Measurements from ENCODE around the gene PDE7B. TPM values are rescaled to one million over a fixed set of nuclear protein-coding genes. Genes with fewer than 3 reads are reported as not detected.

Gene PDE7B
- total and polyA plus RNA-seq, 2 of the 8 experiments (the other 6 are each of a cell fraction or from before 2014, with no cell fraction given): not detected

DNA sequence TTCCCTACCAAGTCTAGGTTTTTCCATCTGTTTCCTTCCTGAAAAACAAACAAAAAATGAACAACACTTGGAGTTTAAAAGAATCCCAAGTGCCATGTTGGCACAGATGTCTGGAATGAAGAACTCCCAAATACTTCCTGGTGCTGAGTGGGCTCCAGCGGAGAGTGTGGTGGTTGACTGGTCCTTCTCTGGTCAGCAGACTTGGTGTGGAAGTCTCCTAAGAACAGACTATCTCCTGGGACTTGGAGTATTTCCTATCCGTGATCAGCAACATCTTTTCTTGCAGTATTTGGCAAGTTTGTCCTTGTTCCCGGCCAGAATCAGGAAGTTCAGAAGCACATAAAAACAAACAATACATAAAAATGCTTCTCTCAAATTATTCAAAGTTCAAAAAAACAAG, 244.5 kb downstream of the PDE7B start (continued):
- TF ChIP-seq, protein P1, sequence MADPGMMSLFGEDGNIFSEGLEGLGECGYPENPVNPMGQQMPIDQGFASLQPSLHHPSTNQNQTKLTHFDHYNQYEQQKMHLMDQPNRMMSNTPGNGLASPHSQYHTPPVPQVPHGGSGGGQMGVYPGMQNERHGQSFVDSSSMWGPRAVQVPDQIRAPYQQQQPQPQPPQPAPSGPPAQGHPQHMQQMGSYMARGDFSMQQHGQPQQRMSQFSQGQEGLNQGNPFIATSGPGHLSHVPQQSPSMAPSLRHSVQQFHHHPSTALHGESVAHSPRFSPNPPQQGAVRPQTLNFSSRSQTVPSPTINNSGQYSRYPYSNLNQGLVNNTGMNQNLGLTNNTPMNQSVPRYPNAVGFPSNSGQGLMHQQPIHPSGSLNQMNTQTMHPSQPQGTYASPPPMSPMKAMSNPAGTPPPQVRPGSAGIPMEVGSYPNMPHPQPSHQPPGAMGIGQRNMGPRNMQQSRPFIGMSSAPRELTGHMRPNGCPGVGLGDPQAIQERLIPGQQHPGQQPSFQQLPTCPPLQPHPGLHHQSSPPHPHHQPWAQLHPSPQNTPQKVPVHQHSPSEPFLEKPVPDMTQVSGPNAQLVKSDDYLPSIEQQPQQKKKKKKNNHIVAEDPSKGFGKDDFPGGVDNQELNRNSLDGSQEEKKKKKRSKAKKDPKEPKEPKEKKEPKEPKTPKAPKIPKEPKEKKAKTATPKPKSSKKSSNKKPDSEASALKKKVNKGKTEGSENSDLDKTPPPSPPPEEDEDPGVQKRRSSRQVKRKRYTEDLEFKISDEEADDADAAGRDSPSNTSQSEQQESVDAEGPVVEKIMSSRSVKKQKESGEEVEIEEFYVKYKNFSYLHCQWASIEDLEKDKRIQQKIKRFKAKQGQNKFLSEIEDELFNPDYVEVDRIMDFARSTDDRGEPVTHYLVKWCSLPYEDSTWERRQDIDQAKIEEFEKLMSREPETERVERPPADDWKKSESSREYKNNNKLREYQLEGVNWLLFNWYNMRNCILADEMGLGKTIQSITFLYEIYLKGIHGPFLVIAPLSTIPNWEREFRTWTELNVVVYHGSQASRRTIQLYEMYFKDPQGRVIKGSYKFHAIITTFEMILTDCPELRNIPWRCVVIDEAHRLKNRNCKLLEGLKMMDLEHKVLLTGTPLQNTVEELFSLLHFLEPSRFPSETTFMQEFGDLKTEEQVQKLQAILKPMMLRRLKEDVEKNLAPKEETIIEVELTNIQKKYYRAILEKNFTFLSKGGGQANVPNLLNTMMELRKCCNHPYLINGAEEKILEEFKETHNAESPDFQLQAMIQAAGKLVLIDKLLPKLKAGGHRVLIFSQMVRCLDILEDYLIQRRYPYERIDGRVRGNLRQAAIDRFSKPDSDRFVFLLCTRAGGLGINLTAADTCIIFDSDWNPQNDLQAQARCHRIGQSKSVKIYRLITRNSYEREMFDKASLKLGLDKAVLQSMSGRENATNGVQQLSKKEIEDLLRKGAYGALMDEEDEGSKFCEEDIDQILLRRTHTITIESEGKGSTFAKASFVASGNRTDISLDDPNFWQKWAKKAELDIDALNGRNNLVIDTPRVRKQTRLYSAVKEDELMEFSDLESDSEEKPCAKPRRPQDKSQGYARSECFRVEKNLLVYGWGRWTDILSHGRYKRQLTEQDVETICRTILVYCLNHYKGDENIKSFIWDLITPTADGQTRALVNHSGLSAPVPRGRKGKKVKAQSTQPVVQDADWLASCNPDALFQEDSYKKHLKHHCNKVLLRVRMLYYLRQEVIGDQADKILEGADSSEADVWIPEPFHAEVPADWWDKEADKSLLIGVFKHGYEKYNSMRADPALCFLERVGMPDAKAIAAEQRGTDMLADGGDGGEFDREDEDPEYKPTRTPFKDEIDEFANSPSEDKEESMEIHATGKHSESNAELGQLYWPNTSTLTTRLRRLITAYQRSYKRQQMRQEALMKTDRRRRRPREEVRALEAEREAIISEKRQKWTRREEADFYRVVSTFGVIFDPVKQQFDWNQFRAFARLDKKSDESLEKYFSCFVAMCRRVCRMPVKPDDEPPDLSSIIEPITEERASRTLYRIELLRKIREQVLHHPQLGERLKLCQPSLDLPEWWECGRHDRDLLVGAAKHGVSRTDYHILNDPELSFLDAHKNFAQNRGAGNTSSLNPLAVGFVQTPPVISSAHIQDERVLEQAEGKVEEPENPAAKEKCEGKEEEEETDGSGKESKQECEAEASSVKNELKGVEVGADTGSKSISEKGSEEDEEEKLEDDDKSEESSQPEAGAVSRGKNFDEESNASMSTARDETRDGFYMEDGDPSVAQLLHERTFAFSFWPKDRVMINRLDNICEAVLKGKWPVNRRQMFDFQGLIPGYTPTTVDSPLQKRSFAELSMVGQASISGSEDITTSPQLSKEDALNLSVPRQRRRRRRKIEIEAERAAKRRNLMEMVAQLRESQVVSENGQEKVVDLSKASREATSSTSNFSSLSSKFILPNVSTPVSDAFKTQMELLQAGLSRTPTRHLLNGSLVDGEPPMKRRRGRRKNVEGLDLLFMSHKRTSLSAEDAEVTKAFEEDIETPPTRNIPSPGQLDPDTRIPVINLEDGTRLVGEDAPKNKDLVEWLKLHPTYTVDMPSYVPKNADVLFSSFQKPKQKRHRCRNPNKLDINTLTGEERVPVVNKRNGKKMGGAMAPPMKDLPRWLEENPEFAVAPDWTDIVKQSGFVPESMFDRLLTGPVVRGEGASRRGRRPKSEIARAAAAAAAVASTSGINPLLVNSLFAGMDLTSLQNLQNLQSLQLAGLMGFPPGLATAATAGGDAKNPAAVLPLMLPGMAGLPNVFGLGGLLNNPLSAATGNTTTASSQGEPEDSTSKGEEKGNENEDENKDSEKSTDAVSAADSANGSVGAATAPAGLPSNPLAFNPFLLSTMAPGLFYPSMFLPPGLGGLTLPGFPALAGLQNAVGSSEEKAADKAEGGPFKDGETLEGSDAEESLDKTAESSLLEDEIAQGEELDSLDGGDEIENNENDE (IDR thresholded peaks at IDR 0.05; ENCODE audit: insufficient replicate concordance, low read length): no peak
- TF ChIP-seq TAF7 (optimal IDR thresholded peaks at IDR 0.05; ENCODE audit: borderline replicate concordance, low read depth, low read length) (no peak), GABPA (IDR thresholded peaks at IDR 0.05; ENCODE audit: borderline replicate concordance, insufficient read depth, low read length) (no peak), NANOG (IDR thresholded peaks at IDR 0.05; ENCODE audit: insufficient read depth, low read depth, low read length, poor library complexity, severe bottlenecking) (no peak), CREB1 (IDR thresholded peaks at IDR 0.05) (no peak), SIX5 (IDR thresholded peaks at IDR 0.05; ENCODE audit: low read depth, low read length) (no peak), KDM5A (IDR thresholded peaks at IDR 0.05; ENCODE audit: low read length) (no peak), CEBPB (IDR thresholded peaks at IDR 0.05; ENCODE audit: low read depth, low read length) (no peak), EP300 (IDR thresholded peaks at IDR 0.05; ENCODE audit: borderline replicate concordance in 1 of 2, low read depth in 2 of 2, low read length in 2 of 2) (no peak)

Data from H1 (cell line).